ENCODE measurements around the gene ENTPD6.
A peak's percentile ranks its signal among the peaks of the same experiment; 100 is the strongest.
"Not testable (repeated sequence)": the region's sequence is repeated elsewhere in the genome, so short reads cannot be mapped to it uniquely, and the experiment has no call there.

ENTPD6 gene

GRCh38 chr20:25258476-25258805, 62.9 kb downstream of the ENTPD6 start:
- no peak for TF ChIP-seq CTCF (conservative IDR thresholded peaks at IDR 0.05; ENCODE audit: low read depth, low read length)
- DNase-seq (ENCODE audit: low read depth): no peak
- H3K4me3 ChIP-seq (ENCODE audit: low read depth, low read length): no peak overlapping the region

- H3K4me3 ChIP-seq (ENCODE audit: low read depth, low read length): no peak overlapping the region
- DNase-seq (ENCODE audit: low read depth): no peak
- no peak for TF ChIP-seq CTCF (conservative IDR thresholded peaks at IDR 0.05; ENCODE audit: low read depth, low read length)
These were observed 63.3 kb downstream of the ENTPD6 start for GRCh38 chr20:25258828-25259227.

GRCh38 chr20:25259358-25259757, 63.8 kb downstream of the ENTPD6 start:
- DNase-seq (ENCODE audit: low read depth): no peak
- no peak overlapping the region for H3K4me3 ChIP-seq (ENCODE audit: low read depth, low read length)
- TF ChIP-seq CTCF (conservative IDR thresholded peaks at IDR 0.05; ENCODE audit: low read depth, low read length): no peak

GRCh38 chr20:25259788-25260254, 64.3 kb downstream of the ENTPD6 start:
- H3K4me3 ChIP-seq (ENCODE audit: low read depth, low read length): no peak overlapping the region
- TF ChIP-seq CTCF (conservative IDR thresholded peaks at IDR 0.05; ENCODE audit: low read depth, low read length): peak; percentile 9
- DNase-seq (ENCODE audit: low read depth): no peak

GRCh38 chr20:25260770-25261437, 65.4 kb downstream of the ENTPD6 start:
- DNase-seq (ENCODE audit: low read depth); H3K4me3 ChIP-seq (ENCODE audit: low read depth, low read length): not testable (repeated sequence)

- no peak for TF ChIP-seq CTCF (conservative IDR thresholded peaks at IDR 0.05; ENCODE audit: low read depth, low read length)
- no peak overlapping the region for H3K4me3 ChIP-seq (ENCODE audit: low read depth, low read length)
- no peak for DNase-seq (ENCODE audit: low read depth)
These were observed 73.7 kb downstream of the ENTPD6 start for GRCh38 chr20:25269057-25269832.

GRCh38 chr20:25269833-25270170, 74.3 kb downstream of the ENTPD6 start:
- DNase-seq (ENCODE audit: low read depth): no peak
- TF ChIP-seq CTCF (conservative IDR thresholded peaks at IDR 0.05; ENCODE audit: low read depth, low read length): no peak
- no peak overlapping the region for H3K4me3 ChIP-seq (ENCODE audit: low read depth, low read length)
